GM21423 (cell line): Measurements from ENCODE around the gene EAPP.
"Not testable (repeated sequence)": the region's sequence is repeated elsewhere in the genome, so short reads cannot be mapped to it uniquely, and the experiment has no call there.

ENCODE experiments used
- ATAC-seq: cut with Tn5 transposase; IDR thresholded peaks from one replicate; pipeline ENCODE4 v1.9.1; 2021; ENCODE audit warnings: mild to moderate bottlenecking, moderate library complexity; ENCODE audit not compliant: unreplicated experiment

The EAPP gene

GRCh38 chr14:34538871-34539406 is 562 bp downstream of the EAPP start:
- peak; percentile 9 for ATAC-seq

GRCh38 chr14:34538096-34538495 is 1.4 kb downstream of the EAPP start:
- ATAC-seq: not testable (repeated sequence)

DNA sequence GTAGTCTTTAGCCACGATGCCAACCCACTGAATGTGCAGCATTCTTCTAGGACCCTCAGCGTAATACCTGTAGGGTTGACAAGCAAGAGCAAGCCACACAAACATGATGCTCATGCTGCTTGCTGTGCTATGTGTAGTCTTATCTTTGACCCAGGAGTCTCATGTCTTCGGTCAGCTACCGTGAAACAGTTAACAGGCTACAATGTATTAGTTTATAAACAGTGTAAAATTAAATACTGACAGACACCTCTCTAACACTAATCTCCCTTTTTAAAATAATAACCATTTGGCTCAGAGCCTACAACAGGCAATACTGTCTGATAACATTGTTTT is 1.9 kb downstream of the EAPP start:
- no peak for ATAC-seq

GRCh38 chr14:34536951-34537676 is 2.4 kb downstream of the EAPP start:
- no peak for ATAC-seq

DNA sequence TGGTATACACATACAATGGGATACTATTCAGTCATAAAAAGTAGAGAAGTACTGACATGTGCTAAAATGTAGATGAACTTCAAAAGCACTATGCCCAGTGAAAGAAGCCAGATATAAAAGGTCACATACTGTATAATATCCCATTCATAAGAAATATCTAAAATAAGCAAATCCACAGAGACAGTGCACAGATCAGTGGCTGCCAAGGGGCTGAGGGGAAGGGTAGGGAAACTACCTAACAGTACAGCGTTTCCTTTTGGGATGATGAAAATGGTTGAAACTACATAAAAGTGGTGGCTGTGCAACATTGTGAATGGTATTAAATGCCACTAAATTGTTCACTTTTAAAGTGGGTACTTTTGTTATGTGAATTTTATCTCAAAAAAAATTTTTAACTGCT is 11.9 kb downstream of the EAPP start:
- ATAC-seq: no peak

GRCh38 chr14:34524216-34524615 is 15.3 kb downstream of the EAPP start:
- not testable (repeated sequence) for ATAC-seq

DNA sequence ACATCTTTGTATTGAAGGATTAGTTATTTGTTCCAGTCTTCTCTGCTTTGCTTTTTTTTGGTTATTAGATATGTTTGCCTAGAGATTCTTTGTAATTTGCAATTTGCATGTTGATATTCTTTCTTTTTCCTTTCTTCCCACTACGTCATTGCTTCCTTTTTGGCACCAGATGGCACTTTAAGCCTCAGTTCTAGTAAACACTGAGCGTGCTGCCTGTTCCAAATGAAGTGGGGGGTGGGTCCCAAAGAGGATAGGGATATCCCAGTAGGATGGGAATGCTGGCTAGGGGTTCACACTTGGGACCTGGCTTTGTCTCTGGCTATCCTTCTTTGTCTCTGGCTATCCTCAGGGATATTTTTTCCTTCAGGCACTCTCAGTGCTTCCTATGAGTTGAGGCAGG is 17.0 kb downstream of the EAPP start:
- ATAC-seq: no peak

DNA sequence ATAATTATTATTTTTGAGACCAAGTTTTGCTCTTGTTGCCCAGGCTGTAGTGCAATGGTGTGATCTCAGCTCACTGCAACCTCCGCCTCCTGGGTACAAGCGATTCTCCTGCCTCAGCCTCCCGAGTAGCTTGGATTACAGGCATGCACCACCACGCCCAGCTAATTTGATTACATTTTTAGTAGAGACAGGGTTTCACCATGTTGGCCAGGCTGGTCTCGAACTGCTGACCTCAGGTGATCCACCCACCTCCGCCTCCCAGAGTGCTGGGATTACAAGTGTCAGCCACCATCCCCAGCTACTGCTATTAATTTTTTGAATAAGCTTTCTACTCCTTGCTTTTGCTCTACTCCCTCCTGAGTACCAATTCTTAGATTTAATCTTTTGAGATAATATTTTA is 18.4 kb downstream of the EAPP start:
- ATAC-seq: not testable (repeated sequence)

DNA sequence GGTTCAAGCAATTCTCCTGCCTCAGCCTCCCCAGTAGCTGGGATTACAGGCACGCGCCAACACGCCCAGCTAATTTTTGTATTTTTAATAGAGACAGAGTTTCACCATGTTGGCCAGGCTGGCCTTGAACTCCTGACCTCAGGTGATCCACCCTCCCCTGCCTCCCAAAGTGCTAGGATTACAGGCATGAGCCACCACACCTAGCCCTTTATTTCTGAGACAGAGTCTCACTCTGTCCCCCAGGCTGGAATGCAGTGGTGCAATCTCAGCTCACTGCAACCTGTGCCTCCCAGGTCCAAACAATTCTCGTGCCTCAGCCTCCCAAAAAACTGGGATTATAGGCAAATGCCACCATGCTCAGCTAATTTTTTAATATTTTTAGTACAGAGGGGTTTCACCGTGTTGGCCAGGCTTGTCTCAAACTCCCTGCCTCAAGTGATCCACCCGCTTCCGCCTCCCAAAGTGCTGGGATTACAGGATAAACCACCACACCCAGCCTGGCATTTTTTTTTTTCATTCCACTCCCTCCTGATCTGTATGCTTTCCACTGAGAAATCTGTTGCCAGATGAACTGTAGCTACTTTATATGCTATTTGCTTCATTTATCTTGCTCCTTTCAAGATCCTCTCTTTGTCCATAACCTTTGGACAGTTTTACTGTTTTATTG is 19.1 kb downstream of the EAPP start:
- not testable (repeated sequence) for ATAC-seq

DNA sequence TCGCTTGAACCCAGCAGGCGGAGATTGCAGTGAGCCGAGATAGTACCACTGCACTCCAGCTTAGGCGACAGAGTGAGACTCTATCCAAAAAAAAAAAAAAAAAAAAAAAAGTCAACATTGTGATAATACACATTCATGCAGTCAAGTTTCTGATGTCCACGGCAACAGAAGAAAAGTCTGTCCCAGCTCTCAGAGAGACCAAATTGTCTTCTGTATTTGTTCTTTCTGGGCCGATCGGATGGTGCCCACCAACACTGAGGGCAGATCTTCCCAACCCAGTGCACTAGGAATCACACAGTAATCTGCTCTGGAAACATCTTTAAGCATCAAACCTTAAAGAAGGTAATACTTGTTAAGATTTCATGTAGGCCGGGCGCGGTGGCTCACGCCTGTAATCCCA is 31.6 kb downstream of the EAPP start:
- no peak for ATAC-seq

DNA sequence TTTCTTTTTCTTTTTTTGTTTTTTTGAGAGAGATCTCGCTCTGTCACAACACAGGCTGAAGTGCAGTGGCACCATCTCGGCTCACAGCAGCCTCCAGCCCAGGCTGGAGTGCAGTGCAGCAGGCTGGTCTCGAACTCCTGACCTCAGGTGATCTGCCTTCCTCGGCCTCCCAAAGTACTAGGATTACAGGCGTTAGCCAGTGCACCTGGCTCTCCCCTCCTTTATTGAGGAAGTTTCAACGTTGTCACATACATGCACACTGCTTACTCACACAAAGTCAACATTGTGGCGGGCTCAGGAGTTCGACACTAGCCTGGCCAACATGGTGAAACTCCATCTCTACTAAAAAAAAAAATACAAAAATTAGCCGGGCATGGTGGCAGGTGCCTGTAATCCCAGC is 32.0 kb downstream of the EAPP start:
- ATAC-seq: no peak

- not testable (repeated sequence) for ATAC-seq
These were observed 34.4 kb downstream of the EAPP start for GRCh38 chr14:34505124-34505491.

- ATAC-seq: not testable (repeated sequence)
These were observed 35.5 kb downstream of the EAPP start for GRCh38 chr14:34504027-34504426.

- no peak for ATAC-seq
These were observed 36.8 kb downstream of the EAPP start for GRCh38 chr14:34502545-34503225.

GRCh38 chr14:34502001-34502400 is 37.5 kb downstream of the EAPP start:
- ATAC-seq: no peak

DNA sequence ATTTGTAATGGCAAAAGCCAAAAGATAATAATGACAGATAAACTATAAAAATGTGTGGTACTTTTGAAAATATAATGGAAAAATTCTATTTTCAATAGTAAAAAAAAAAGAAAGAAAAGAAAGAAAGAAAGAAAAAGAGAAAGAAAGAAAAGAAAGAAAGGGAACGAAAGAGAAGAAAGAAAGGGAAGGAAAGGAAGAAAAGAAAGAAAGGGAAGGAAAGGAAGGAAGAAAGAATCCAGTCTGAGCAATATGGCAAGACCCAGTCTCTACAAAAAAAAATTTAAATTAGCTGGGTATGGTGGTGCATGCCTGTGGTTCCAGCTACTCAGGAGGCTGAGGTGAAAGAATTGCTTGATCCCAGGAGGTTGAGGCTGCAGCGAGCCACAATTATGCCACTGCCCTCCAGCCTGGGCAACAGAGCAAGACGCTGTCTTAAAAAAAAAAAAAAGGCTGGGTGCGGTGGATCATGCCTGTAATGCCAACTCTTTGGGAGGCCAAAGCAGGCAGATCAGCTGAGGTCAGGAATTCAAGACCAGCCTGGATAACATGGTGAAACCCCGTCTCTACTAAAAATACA is 38.4 kb downstream of the EAPP start:
- ATAC-seq: no peak

DNA sequence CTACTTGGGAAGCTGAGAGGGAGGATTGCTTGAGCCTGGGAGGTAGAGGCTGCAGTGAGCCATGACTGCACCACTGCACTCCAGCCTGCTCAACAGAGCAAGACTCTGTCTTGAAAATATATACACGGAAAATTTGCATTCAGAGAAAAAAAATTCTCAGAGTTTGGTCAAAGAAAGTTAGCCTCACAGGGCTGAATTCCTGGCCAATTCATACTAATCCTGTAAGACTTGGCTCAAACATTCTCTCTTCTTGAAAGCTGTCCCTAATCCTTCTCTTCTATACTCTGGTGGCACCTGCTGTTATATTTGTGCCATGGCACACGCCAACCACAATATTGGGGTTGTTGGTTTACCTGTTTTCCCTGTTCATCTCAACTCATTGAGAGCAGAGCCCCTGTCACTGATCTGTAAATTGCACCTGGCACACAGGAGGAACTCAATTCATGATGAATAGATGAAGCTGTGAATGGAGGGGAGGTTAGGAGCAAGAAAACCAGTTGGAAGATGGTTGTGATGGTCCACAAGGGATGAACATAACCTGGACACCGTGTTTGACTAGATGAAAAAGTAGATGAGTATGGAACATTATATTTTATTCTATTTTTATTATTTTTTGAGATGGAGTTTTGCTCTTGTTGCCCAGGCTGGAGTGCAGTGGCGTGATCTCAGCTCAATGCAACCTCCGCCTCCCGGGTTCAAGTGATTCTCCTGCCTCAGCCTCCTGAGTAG is 40.7 kb downstream of the EAPP start:
- no peak for ATAC-seq

DNA sequence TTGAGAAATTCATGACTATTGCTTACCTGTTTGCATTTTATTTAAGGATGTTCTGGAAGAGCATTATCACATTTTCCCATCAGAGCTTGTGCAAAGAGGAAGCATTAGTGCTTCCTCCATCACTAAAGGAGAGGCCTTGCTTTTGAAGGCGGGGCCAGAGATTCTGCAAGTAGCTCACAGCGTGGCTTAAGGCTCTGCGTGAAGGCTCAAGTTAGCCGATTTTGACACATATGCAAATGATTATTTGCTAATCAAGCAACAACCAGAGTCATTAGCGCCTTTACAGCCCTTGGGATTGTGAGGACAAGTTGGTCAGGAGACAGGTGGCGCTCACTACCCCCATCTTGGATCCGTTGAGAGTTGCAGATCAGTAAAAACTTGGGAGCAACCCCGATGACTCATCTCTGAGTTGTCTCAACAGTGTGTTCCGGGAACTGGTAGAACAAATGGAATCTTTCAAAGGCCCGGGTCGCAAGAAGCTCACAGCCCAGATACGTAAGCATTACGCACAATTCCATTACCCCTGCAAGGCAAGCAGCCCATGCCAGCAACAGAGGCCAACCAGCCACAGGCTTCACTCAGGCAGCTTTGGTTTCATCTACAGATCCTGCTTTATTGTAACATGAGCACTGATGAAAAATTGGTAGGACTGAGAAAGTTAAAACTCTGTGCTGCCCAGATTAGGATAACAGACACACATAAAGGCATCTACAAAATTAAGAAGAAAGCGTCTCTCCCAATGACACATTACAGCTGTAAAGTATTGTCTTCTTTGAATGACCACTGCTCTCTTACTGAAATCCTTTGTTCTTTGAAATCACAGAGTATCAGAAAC is 42.6 kb downstream of the EAPP start:
- ATAC-seq: no peak

DNA sequence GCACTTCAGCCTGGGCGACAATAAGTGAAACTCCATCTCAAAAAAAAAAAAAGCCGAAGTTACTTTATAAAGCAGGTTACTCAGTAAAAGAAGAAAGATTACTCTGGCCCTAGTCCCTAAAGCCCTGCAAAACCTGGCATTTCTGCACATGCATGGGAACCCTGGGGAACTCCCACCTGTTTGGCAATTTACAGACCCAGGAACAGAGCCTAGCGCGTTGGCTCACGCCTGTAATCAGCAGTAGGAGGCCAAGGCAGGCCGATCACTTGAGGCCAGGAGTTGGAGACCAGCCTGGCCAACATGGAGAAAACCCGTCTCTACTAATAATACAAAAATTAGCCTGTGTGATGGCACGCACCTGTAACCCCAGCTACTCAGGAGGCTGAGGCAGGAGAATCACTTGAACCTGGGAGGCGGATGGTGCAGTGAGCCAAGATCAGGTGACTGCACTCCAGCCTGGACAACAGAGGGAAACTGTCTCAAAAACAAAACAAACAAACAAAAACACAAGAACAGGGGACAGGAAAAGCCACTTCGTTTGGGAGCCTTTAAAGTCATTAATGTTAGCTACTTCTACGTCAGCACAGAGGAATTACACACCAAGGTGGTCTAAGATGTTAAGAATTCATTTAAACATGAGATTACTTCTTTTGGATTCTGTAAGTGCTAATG is 43.4 kb downstream of the EAPP start:
- no peak for ATAC-seq

- ATAC-seq: no peak
These were observed 50.2 kb downstream of the EAPP start for GRCh38 chr14:34489324-34489723.
